ENCODE measurements around the gene HSBP1.

HSBP1 gene

GRCh38 chr16:83807710-83808572 lies at the start of gene HSBP1:
HSBP1 (plus strand) TSS chr16:83807978; CDS start chr16:83808077, 99 bp downstream.
- DNase-seq, result peak; percentile 61

GRCh38 chr16:83762141-83762991 lies 45.4 kb upstream of the HSBP1 start:
- peak; percentile 45 for DNase-seq

- no peak for DNase-seq
These were observed 44.8 kb upstream of the HSBP1 start for GRCh38 chr16:83762992-83763358.

GRCh38 chr16:83768986-83769385 lies 38.8 kb upstream of the HSBP1 start:
- DNase-seq, result no peak

GRCh38 chr16:83769397-83770008 lies 38.3 kb upstream of the HSBP1 start:
- no peak for DNase-seq

GRCh38 chr16:83771306-83771942 lies 36.4 kb upstream of the HSBP1 start:
- DNase-seq, result no peak

GRCh38 chr16:83772806-83773205 lies 35.0 kb upstream of the HSBP1 start:
- DNase-seq, result no peak

GRCh38 chr16:83774066-83774465 lies 33.7 kb upstream of the HSBP1 start:
- DNase-seq, result no peak

- DNase-seq, result no peak
These were observed 30.8 kb upstream of the HSBP1 start for GRCh38 chr16:83776944-83777343.

- DNase-seq, result no peak
These were observed 27.9 kb upstream of the HSBP1 start for GRCh38 chr16:83779886-83780285.

GRCh38 chr16:83785455-83785854 lies 22.3 kb upstream of the HSBP1 start:
- no peak for DNase-seq

GRCh38 chr16:83789642-83790401 lies 18.0 kb upstream of the HSBP1 start:
- DNase-seq, result no peak

GRCh38 chr16:83791916-83792315 lies 15.9 kb upstream of the HSBP1 start:
- DNase-seq, result no peak

- DNase-seq, result no peak
These were observed 15.4 kb upstream of the HSBP1 start for GRCh38 chr16:83792391-83792790.

- DNase-seq, result no peak
These were observed 14.6 kb upstream of the HSBP1 start for GRCh38 chr16:83793179-83793578.

GRCh38 chr16:83794860-83795554 lies 12.8 kb upstream of the HSBP1 start:
- no peak for DNase-seq

- DNase-seq, result peak; percentile 29
These were observed 10.8 kb upstream of the HSBP1 start for GRCh38 chr16:83797013-83797412.

- DNase-seq, result no peak
These were observed 8.4 kb upstream of the HSBP1 start for GRCh38 chr16:83799336-83799735.

GRCh38 chr16:83802135-83802534 lies 5.6 kb upstream of the HSBP1 start:
- DNase-seq, result no peak

- no peak for DNase-seq
These were observed 5.1 kb upstream of the HSBP1 start for GRCh38 chr16:83802554-83803205.

GRCh38 chr16:83803811-83804210 lies 4.0 kb upstream of the HSBP1 start:
- DNase-seq, result no peak

All from NCI-H748 treated with DMSO at 0.1 percent for 48 hours (cell line).